B cell (primary cell): ENCODE results near the gene MGAT4C. TPM values are rescaled to one million over a fixed set of nuclear protein-coding genes. Genes with fewer than 3 reads are reported as not detected.

Experiments used
- ATAC-seq: fragments of 200-7000 bp; cut with Tn5 transposase; one replicate; pipeline ENCODE4 v1.10.0; 2021; ENCODE audit warnings: low read depth, mild to moderate bottlenecking, moderate number of reproducible peaks, moderate library complexity
- CTCF ChIA-PET: fragments of 350-600 bp; sonication (Branson Sonifier 250); formaldehyde crosslinking; loops from one replicate; lab custom pipeline; 2021; ENCODE audit warnings: antibody characterized with exemption, inconsistent platforms; lab: Charles Lee
- POLR2A ChIA-PET: fragments of 350-600 bp; sonication (Branson Sonifier 250); formaldehyde crosslinking; loops from one replicate; lab custom pipeline; 2021; ENCODE audit warnings: antibody characterized with exemption; lab: Charles Lee
- DNase-seq: peaks from one replicate; pipeline ENCODE4 v3.0.0; 2013
- H2AFZ ChIP-seq: 2 replicates; pipeline ENCODE4 v1.6.1; 2012; ENCODE audit warnings: mild to moderate bottlenecking, low read depth, low read length; ENCODE audit not compliant: insufficient read depth, poor library complexity, severe bottlenecking
- H3K27ac ChIP-seq, 2 donors: 1 replicate in 1 of 2; 2 replicates in 1 of 2; pipeline ENCODE4 v1.5.1; 2012 to 2013; ENCODE audit warnings: low read length in 2 of 2, mild to moderate bottlenecking in 2 of 2, moderate library complexity in 1 of 2
- H3K27me3 ChIP-seq, 4 experiments: fragments of 200-600 bp in 1 of 4; sonication (generic) in 1 of 4; replicated peaks in 1 of 4; 1 replicate in 2 of 4; 2 replicates in 2 of 4; pipeline versions ENCODE4 v1.6.1 to v1.7.0; 2013 to 2016; ENCODE audit warnings: low read length in 3 of 4, mild to moderate bottlenecking in 2 of 4, mixed read lengths in 1 of 4, moderate library complexity in 1 of 4; ENCODE audit not compliant: insufficient read depth in 4 of 4, control insufficient read depth in 3 of 4; ENCODE audit errors: control extremely low read depth in 1 of 4
- H3K36me3 ChIP-seq, 2 experiments: replicated peaks in 1 of 2; 1 replicate in 1 of 2; 2 replicates in 1 of 2; pipeline versions ENCODE4 v1.6.1 to v1.7.1; 2013; ENCODE audit warnings: low read length in 1 of 2; ENCODE audit not compliant: insufficient read depth in 2 of 2, control insufficient read depth in 1 of 2; ENCODE audit errors: control extremely low read depth in 1 of 2, extremely low read depth in 1 of 2
- H3K4me1 ChIP-seq, 2 donors: fragments of 200-600 bp in 1 of 2; sonication (generic) in 1 of 2; 1 replicate in 1 of 2; 2 replicates in 1 of 2; pipeline versions ENCODE4 v1.5.1 to v1.6.1; 2013 to 2017; ENCODE audit warnings: low read length in 2 of 2; ENCODE audit not compliant: control insufficient read depth in 2 of 2, insufficient read depth in 2 of 2
- H3K4me2 ChIP-seq: replicated peaks from 2 replicates; pipeline ENCODE3; 2012; ENCODE audit warnings: mild to moderate bottlenecking, low read depth, low read length; ENCODE audit not compliant: poor library complexity, severe bottlenecking
- H3K4me3 ChIP-seq, 5 experiments: fragments of 200-600 bp in 1 of 5; sonication (generic) in 1 of 5; 1 replicate in 3 of 5; 2 replicates in 2 of 5; pipeline versions ENCODE4 v1.5.1 to v1.7.0; 2011 to 2016; ENCODE audit warnings: low read length in 4 of 5, mild to moderate bottlenecking in 4 of 5, low read depth in 2 of 5, control low read depth in 1 of 5, moderate library complexity in 1 of 5; ENCODE audit not compliant: insufficient read depth in 1 of 5; ENCODE audit errors: control extremely low read depth in 1 of 5, extremely low read depth in 1 of 5
- H3K79me2 ChIP-seq: fragments of 200-600 bp; sonication (generic); one replicate; pipeline ENCODE4 v1.6.0; 2016; ENCODE audit warnings: low read length; ENCODE audit not compliant: control insufficient read depth, insufficient read depth
- H3K9ac ChIP-seq: fragments of 200-600 bp; sonication (generic); 2 replicates; pipeline ENCODE4 v1.6.1; 2017; ENCODE audit warnings: mild to moderate bottlenecking, low read length, moderate library complexity
- H3K9me3 ChIP-seq, 3 donors: one replicate each; pipeline versions ENCODE4 v1.6.1 to v1.7.1; 2013; ENCODE audit warnings: low read length in 2 of 3; ENCODE audit not compliant: control insufficient read depth in 2 of 3, insufficient read depth in 1 of 3; ENCODE audit errors: control extremely low read depth in 1 of 3
- H4K20me1 ChIP-seq: 2 replicates; pipeline ENCODE4 v1.6.0; 2012; ENCODE audit warnings: mild to moderate bottlenecking, low read length; ENCODE audit not compliant: insufficient read depth, control insufficient read depth, poor library complexity, severe bottlenecking
- H3K27ac Mint-ChIP-seq: one replicate; pipeline ENCODE4 v1.8.0; 2021; ENCODE audit warnings: mixed read lengths
- H3K27me3 Mint-ChIP-seq: one replicate; pipeline ENCODE4 v1.8.0; 2021; ENCODE audit warnings: mixed read lengths
- H3K4me1 Mint-ChIP-seq: one replicate; pipeline ENCODE4 v1.8.0; 2021; ENCODE audit warnings: mixed read lengths
- H3K4me3 Mint-ChIP-seq: one replicate; pipeline ENCODE4 v1.8.0; 2021; ENCODE audit warnings: mixed read lengths
- H3K9me3 Mint-ChIP-seq: one replicate; pipeline ENCODE4 v1.8.0; 2022; ENCODE audit warnings: mixed read lengths; ENCODE audit not compliant: insufficient read depth
- CTCF ChIP-seq: fragments of 200-600 bp; IDR thresholded peaks from one replicate; pipeline ENCODE4 v1.8.0; 2022; ENCODE audit warnings: antibody characterized with exemption, mild to moderate bottlenecking
- EZH2 ChIP-seq: IDR thresholded peaks from 2 replicates; pipeline ENCODE4 v1.6.1; 2012; ENCODE audit warnings: borderline replicate concordance, low read depth, mild to moderate bottlenecking, moderate library complexity, low read length; ENCODE audit not compliant: insufficient read depth, poor library complexity, severe bottlenecking
- WGBS: methylation state at CpG from one replicate; pipeline ENCODE4 v1.1.5; 2013; ENCODE audit warnings: missing lambda C conversion rate; ENCODE audit not compliant: insufficient coverage; 5-methylcytosine and 5-hydroxymethylcytosine counted together
- intact Hi-C: fragments of 100-400 bp; cut with micrococcal nuclease; formaldehyde crosslinking; loops from one replicate; pipeline ENCODE4 v1.10.0; 2022
- polyA plus RNA-seq: library from polyadenylated mRNA; depleted of rRNA; stranded (reverse); fragments of >200 nt; gene quantifications from 2 replicates; pipeline ENCODE4 v1.2.3, GENCODE V29; 2012
- total RNA-seq, 2 donors: library from RNA; stranded (reverse); fragments of 120-200 nt in 1 of 2; gene quantifications; 1 replicate in 1 of 2; 2 replicates in 1 of 2; pipeline versions ENCODE4 v1.2.3 to v1.2.4, GENCODE V29; 2013 to 2022

The MGAT4C gene
- total and polyA plus RNA-seq, 2 donors (not counting 1 experiment from before 2014, with no cell fraction given): not detected

GRCh38 chr12:85948340-85948739, 307.9 kb downstream of the MGAT4C start:
- H3K4me2 ChIP-seq: no peak overlapping the region
- no peaks in the 10 kb centered on the region for H3K27me3 Mint-ChIP-seq
- intact Hi-C loops: no loop called here
- no CpG with 5 or more reads among the region's 1 CpG for WGBS
- H3K4me3 ChIP-seq: no peak overlapping the region
- no peak overlapping the region for H3K27ac Mint-ChIP-seq
- ChIA-PET CTCF (no interaction called here), POLR2A (no interaction called here)
- peaks cover 2% of the 10 kb centered on the region for H3K9me3 Mint-ChIP-seq
- H3K27ac ChIP-seq: no peak overlapping the region
- no peaks in the 10 kb centered on the region for H3K79me2 ChIP-seq
- H3K4me1 Mint-ChIP-seq: no peaks in the 10 kb centered on the region
- H3K27me3 ChIP-seq: no peaks in the 10 kb centered on the region
- H3K36me3 ChIP-seq: no peaks in the 10 kb centered on the region
- H2AFZ ChIP-seq: no peak overlapping the region
- no peaks in the 10 kb centered on the region for H4K20me1 ChIP-seq
- no peak for ATAC-seq
- no peak overlapping the region for H3K4me3 Mint-ChIP-seq
- H3K4me1 ChIP-seq: no peaks in the 10 kb centered on the region
- DNase-seq: no peak
- no peak overlapping the region for H3K9ac ChIP-seq
- peaks cover 0 to 7% (median 0%) of the 10 kb centered on the region in 3 donors for H3K9me3 ChIP-seq
- TF ChIP-seq EZH2 (no peak), CTCF (no peak)

DNA sequence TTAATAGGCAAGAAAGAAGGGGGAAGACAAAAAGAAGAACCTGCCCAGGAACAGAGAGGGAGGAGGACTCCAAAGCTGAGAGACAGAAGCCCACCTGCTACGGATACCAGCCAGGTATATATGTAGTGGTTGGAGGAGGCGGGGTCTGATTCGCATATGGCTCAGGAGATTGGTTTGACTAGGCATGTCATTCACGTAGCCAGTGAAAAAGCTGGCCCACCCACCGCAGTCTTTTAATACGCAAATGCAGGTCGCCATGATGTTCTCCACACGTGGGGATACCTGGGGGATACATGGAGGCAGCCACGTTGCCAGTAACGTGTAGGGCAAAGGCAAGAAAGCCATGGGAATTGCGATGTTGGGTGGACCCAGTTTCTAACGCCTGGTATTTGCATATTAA, 308.9 kb downstream of the MGAT4C start:
- H3K27me3 ChIP-seq: no peaks in the 10 kb centered on the region
- ChIA-PET CTCF (no interaction called here), POLR2A (no interaction called here)
- no peak overlapping the region for H3K4me2 ChIP-seq
- H3K27ac ChIP-seq: no peak overlapping the region
- no peaks in the 10 kb centered on the region for H4K20me1 ChIP-seq
- no peak overlapping the region for H3K4me3 ChIP-seq
- H3K36me3 ChIP-seq: no peaks in the 10 kb centered on the region
- Mint-ChIP-seq H3K27ac (no peak overlapping the region), H3K4me1 (no peaks in the 10 kb centered on the region), H3K9me3 (peaks cover 2% of the 10 kb centered on the region), H3K27me3 (no peaks in the 10 kb centered on the region), H3K4me3 (no peak overlapping the region)
- ATAC-seq: no peak
- 89% methylated on average over 11 of the region's 12 CpGs for WGBS
- H3K9me3 ChIP-seq: peaks cover 0 to 7% (median 0%) of the 10 kb centered on the region in 3 donors
- no peak overlapping the region for H3K9ac ChIP-seq
- H3K4me1 ChIP-seq: no peaks in the 10 kb centered on the region
- no peaks in the 10 kb centered on the region for H3K79me2 ChIP-seq
- TF ChIP-seq CTCF: no peak
- DNase-seq: no peak
- H2AFZ ChIP-seq: no peak overlapping the region
- intact Hi-C loops: no loop called here
